Activated CD8-positive, alpha-beta memory T cell treated with anti-CD3 and anti-CD28 coated beads for 48 hours (primary cell): ENCODE results near the gene NOL4L.

Experiments
- DNase-seq, 3 experiments: peaks; one replicate each; pipeline ENCODE4 v3.0.0-alpha.2; 2020; ENCODE audit warnings: low read depth in 2 of 3, low spot score in 2 of 3

NOL4L gene

DNA sequence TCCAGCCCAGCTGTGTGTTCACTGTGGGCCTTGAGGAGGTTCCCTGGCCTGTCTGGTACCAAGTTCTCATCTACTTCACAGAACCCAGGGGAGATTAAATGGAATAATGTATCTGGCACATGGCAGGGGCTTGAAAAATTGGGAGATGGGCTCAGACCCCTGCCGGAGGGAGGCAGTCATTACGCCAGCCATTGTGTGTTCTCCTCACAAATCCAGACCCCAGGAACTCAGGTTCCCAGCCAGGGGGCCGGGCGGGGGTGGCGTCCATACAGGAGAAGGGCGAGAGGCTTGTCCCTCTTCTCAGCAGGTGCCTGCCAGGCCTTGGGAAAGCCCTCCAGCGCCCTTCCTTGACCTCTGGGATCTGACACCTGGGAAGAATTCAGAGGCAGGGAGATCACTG is 8.1 kb downstream of the NOL4L start:
- DNase-seq: no peak

DNA sequence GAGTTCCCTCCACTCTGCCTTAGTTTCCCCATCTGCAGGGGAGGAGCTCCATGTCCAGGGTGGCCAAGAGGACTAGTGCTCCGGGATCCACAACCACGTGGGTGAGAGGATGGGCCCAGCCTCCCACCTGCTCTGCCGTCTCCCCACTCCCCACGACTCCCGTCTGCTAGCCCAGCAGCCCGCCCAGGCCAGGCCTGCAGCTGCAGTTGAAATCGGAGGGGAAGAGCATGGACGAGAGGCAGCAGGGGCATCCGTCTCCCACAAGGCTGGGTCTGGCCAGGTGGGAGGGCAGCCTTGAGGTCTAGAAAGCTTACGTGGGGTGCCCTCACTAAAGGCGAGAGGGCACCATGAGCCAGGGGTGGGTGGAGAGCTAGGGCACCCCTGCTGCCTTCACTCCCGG is 8.6 kb downstream of the NOL4L start:
- DNase-seq: no peak

DNA sequence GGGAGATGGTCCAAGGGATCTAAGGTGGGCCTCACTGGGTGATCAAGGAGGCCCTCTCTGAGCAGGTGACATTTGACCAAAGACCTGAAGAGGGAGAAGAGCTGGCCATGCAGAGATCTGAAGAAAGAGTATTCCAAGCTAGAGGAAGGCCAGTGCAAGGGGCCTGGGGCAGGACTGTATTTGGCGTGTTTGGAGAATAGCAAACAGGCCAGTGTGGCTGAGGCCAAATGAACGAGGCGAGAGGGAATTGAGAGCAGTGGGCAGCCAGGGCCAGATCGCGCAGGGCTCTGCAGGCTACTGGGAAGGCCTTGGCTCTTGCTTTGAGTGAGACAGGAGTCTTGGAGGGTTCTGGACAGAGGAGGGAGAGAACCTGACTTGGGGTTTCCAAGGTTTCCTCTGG is 9.3 kb downstream of the NOL4L start:
- no peak for DNase-seq

DNA sequence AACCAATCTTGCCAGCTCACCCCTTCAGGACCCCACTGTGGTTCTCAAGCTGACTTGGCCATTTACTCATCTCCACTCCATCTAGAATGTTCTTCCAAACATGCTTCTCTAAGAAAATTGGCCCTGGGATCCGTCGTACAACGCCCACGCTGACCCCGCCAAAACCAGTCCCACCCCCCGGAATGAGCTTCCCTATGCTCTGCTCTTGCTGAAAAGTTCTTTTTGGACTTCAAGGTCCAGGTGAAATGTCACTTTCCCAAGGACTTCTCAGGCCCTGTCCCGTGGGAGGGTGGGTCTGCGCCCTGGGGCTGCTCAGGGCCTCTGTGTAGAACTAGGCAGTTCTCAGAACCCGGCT is 9.9 kb downstream of the NOL4L start:
- no peak for DNase-seq

DNA sequence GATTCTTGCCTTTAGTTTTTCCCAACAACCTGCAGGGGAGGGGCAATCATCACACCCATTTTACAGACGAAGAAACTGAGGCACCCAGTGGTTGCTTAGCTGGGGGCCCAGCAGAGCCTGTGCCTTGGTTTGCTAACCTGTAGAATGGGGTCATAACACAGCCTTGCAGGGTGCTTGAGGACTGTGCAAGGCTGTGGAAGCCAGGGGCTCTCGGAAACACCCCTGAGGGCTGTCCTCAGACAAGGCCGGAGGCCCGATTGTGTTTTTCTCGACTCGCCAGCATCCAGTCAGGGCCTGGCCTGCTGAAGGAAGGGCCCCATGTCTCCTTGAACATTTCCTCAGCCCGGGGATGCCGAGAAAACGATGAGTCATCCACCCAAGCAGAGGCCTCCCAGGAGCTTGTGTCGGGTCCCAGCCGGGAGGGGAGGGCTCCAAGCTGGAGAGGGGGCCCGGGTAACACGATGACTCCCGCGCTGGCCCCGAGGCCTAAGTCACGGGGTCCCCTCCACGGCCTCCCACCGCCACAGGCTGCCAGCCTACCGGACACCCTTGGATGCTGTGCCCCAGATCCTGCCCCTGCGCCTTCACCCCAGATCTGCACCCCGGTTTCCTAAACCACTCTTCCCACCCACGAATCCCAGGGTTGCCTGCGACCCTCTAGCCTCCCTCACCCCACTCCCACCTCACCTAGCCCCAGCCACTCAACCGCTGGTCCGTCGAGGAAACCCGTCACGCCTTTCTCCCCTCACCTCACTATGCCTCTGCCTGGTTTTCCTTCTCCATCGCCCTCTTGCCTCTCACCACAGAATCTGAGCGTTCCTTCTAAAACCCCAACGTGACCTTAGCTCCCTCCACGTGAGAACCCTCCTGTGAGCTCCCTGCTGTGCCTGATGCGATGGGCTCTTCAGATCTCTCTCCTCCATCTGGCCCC is 10.6 kb downstream of the NOL4L start:
- no peak for DNase-seq

DNA sequence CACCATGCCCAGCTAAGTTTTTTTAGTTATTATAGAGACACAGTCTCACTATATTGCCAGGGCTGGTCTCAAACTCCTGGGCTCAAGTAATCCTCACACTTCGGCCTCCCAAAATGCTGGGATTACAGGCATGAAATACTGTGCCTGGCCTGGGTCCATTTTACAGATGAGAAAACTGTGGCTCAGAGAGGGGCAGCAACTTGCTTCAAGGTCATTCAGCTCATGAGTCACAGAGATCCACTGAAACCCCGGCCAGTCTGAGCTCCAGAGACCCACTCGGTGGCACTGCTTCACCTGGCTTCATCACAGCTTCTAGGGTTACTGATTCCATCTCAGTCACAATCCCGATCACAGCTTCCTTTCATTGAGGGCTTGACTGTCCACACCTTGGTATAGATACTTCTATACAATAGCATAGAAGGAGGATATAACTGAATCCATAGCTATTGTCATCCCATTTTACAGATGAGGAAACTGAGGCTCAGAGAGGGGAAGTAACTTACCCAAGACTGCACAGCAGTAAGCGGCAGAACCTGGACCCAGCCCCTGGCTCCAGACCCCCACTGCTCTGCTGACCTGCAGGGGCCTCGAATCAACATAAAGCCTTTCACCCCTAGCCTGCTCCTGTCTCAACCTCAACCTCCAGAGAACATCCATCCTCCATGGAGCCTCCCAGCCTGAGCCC is 11.8 kb downstream of the NOL4L start:
- no peak for DNase-seq

DNA sequence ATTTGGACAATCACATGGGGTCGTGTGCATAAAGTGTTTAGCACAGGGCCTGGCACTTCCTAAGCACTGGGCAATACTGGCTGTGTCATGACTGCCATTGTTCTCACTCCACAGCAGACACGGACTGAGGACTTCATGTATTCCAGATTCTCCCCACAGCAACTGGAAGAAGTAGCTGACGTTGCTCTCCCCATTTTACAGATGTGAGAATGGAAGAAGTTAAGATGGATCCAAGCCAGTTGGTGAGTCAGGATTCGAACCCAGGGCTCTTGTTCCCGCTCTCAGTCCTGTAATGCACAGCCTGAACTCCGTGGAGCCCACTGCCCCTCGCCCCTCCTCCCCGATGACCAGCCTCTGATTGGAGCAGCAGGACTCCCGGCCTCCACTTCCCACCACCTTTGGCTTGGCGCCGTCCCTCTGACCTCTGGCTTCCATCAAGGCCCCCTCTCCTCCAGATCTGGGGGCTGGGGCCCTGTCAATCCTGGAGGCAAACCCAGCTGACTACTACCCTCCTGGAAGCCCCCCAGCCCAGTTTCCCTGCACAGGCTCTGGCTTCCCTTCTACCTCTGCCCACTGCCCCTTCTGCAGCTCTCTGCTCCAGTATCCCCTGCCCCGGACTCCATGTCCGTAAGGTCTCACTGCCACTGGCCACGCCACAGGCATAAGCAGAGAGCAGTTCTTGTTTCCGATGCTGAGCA is 12.7 kb downstream of the NOL4L start:
- DNase-seq: no peak

DNA sequence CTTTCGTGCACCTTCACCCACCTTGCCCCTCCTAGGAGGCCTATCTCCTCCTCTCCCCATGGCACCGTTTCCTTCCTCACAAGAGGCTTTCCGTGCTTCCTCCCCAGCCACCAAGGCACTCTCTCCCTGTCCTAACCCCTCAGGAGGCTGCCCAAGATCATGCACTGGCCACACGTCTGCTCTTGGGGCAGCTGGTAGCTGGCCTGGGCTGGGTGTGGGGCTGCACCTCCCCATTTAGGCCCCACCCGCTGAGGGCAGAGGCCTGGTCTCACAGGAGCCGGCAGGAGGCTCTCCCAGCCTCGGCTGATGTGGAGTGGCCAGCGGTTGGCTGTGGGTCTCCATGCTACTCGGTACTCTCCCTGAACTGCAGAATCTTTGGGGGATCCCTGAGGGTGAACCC is 13.6 kb downstream of the NOL4L start:
- no peak for DNase-seq

DNA sequence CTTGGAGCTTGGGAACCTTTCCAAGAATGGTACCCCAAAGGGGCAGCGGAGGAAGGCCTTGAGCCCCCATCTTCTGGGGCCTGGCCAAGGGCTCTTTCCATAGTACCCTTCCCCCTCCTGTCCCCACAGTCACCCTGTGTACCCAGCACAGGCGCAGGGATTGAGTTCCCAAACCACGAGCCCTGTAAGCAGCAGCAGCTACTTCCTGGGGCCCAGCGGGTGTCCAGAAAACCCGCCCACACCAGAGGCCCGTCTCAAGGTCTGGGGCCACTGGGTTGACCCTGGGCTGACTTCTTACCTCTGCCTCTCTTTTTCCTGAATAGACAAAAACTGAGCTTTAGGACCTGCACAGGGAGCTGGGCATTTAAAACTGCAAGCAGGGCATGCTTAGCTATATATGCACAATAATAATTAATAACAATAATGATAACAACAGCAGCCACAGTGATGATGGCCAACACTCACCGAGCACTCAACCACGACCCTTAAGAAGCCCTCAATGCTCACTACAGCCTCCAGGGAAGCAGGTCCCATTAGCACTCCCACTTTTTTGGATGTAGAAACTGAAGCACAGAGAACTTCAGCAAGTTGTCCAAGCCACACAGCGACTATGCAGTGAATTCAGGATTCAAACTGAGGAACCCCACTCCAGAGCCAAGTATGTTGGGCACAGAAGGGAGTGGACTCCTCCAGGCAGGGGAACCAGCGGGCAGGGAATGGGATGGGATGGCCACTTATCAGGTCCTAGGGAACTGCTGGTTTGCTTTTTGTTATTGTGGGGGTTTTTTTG is 14.5 kb downstream of the NOL4L start:
- no peak for DNase-seq

DNA sequence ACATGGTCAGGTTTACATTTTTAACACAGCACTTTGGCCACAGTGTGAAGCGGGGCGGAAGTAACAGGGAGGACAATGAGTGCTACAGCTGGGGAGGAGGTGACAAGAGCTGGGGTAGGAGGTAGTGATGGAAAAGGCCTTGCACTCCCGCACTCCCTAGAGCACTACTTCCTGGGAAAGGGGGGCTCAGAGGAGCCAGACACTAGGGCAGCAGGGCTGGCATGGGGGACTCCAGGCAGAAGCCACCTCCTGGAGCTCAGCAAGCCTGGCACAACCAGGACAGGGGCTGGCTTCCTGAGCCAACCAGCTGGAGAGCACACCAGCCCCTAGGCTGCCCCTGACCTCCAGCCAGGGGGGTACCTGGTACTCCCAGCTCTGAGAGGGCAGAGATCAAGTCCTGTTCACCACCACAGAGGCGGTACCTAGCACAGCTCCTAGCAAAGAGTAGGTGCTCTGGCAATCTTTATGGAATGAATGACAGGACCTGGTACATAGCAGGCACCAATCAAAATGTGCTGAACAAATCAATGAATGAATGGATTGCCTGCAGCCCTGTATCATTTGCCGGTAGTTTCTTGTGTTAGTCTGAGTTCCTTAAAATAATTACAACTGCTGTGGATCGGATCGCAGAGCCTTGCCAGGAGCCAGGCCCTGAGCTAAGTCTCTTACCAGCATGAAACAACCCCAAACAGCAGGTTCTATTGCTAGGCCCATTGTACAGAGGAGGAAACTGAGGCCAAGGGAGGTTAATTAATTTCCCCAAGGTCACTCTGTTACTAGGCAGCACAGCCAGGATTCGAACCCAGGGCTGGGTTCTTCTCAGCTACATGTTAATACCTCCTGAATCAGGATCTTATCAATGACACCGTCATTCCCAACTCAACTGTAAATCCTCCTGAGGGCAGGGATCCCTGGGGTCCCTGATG is 15.5 kb downstream of the NOL4L start:
- no peak for DNase-seq

DNA sequence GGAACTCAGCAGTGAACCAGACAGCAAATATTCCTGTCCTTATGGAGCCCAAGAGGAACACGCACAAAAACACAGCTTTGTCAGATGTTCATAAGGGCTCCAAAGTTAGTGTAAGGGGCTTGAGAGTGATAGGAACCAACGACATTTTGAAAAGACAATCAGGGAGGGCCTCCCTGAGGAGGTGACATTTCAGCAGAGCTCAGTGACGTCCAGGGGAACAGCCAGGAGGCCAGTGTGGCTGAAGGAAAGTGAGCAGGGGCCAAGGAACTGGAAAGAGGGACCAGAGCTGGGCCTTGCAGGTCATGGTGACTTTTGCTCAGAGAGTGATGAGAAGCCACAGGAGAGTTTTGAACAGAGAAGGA is 16.1 kb downstream of the NOL4L start:
- no peak for DNase-seq

DNA sequence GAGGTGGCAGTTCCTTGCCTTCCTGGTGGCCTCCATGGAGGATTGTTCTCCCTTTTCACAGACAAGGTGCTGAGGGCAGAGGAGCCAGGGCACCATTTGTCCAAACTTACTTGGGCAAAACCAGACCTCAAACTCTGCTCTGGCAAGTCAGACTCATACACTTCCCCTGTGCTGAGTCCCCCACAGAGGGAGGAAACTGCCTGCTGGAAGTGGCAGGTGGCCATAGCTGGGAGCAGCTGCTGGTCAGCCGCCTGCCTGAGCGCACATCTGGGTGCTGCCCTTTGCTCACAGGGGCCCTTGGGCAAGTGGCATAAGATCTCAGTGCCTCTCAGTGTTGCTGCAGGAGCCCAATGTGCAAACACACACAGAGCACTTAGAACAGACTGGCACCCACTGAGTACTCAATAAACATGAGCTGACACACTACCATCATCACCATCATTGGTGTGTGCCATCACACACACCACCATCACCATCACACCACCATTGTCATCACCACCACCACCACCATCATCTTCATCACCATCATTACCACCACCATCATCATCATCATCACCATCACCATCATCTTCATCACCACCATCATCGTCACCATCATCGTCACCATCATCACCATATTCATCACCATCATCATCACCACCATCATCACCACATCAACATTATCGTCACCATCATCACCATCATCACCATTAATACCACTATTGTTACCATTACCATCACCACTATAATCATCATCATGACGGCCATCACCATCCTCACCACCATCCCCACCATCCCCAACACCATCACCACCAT is 17.6 kb downstream of the NOL4L start:
- DNase-seq: no peak

DNA sequence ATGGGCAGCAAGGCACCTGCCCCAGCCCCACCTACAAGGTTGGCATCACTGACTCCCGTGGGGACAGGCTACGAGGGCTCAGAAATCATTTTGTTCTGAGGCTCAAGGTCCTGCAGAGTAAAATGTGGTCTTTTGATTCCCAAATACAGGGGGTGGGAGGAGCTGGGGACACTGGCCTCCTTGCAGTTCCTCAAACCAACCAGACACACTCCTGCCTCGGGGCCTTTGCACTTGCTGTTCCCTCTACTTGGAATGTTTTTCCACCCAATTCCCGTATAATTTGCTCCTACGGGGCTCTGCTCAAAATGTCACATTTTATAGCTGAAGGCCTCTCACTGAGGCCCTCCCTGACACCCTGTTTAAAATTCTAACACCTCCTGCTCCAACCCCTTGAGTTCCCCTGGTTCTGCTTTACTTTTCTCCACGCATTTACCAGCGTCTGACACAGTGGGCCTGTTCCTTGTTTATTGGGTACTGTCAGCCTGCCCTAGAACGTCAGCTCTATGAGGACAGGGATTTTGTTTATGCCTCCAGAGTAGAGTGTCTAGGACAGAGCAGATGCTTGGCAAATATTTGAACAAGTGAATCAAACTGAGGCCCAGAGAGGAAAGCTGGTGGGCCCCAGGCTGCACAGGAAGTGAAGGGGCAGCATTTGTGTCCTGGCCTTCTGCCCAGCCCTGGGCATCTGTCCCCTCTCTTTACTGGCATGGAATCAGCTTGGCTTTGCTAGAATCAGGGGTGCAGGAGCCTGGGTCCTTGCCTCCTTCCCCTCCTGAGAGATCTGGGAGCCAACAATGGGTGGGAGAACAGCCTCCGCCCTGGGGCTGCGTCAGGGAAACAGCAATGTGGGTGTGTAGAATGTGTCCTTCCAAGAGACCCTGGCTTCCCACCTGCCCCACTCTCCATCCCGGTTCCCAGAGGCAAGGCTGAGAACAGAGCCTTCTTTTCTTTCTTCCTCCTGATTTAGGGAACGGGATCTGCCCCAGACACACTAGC is 18.5 kb downstream of the NOL4L start:
- no peak for DNase-seq

DNA sequence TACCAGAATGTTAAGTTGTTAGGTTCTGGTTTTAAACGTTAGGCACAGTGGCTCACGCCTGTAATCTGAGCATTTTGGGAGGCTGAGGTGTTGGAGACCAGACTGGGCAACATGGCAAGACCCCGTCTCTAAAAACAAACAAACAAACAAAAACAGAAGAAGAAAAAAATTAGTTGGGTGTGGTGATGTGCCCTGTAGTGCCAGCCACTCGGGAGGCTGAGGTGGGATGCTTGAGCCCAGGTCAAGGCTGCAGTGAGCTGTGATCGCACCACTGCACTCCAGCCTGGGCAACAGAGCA is 19.4 kb downstream of the NOL4L start:
- DNase-seq: no peak

DNA sequence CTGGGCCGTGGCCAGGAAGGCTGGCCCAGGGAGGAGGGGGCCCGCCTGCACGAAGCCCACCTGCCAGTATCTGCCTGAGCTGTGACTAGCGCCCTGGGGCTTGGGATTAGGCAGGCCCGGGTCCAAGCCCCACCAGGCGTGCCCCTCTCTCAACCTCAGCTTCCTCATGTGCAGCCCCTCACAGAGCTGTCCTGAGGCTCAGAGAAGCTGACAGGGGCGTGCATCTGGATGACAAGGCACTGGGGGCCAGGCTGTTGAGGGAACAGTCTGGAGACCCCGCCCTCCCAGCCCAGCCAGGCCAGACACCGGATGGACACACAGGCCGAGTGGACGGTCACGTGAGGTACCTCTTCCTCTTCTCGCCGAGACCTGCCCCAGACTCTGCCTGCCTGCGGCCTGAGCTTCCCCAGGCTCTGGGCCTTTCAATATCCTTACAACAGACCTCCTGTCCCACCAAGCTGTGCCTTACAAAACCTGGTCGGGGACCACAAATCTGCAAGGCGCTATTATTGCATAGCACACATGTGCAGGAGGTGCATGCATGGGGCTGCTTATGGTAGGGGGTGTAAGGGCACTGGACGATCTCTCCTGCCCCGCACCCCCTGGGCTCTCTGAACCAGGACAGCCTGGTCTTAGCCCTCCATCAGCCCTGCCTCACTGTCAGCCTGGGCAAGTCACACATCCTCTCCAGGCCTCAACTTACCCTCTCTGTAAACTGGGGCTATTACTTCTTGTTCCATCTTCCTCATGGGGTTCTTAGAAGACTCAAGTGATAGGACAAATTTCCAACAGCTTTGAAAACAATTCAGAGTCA is 20.0 kb downstream of the NOL4L start:
- DNase-seq: no peak

DNA sequence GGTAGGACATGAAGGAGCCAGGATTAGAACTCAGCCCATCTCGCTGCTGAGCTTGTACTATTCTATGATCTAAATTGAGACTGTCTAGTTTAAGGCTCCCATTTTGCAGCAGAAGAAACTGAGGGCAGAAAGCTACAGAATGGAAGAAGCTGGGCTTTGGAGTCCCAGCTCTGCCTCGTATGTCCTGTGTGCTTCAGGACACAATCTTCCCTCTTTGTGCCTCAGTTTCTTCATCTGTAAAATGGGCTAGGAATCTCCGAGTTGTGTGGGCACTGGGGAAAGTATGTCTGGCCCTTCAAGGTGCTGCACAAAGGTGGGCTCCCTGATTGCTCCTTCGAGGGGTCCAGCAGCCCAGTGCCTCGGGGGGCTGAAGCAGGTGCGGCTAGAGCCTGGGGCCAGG is 20.7 kb downstream of the NOL4L start:
- no peak for DNase-seq
